Epidermal melanocyte (primary cell): Measurements from ENCODE around the gene OR1D2.
"Not testable (repeated sequence)": the region's sequence is repeated elsewhere in the genome, so short reads cannot be mapped to it uniquely, and the experiment has no call there.

ENCODE experiments used
- DNase-seq: peaks from one replicate; pipeline ENCODE4 v3.0.0; 2011; ENCODE audit warnings: low spot score; ENCODE audit not compliant: insufficient read length

Gene OR1D2

GRCh38 chr17:3104322-3104721, at the start of gene OR1D2:
OR1D2 (minus strand) TSS chr17:3104422; CDS start chr17:3092996, 11,426 bp downstream.
- no peak for DNase-seq

- DNase-seq = not testable (repeated sequence)
Observed at GRCh38 chr17:3137494-3137893, 33.3 kb upstream of the OR1D2 start.

- no peak for DNase-seq
Observed at GRCh38 chr17:3127451-3127850, 23.2 kb upstream of the OR1D2 start, which contains the start of gene OR1G1. OR1G1 (minus strand) TSS chr17:3127551; CDS start chr17:3127551, 0 bp downstream.

GRCh38 chr17:3073850-3074249, 30.4 kb downstream of the OR1D2 start:
- DNase-seq = not testable (repeated sequence)

- not testable (repeated sequence) for DNase-seq
Observed at GRCh38 chr17:3065192-3065591, 39.0 kb downstream of the OR1D2 start.

- not testable (repeated sequence) for DNase-seq
Observed at GRCh38 chr17:3063507-3063906, 40.7 kb downstream of the OR1D2 start, which contains the start of gene OR1D5. OR1D5 (minus strand) TSS chr17:3063607; CDS start chr17:3063607, 0 bp downstream.

GRCh38 chr17:3062824-3063377, 41.3 kb downstream of the OR1D2 start:
- DNase-seq = not testable (repeated sequence)

- not testable (repeated sequence) for DNase-seq
Observed at GRCh38 chr17:3054868-3055267, 49.4 kb downstream of the OR1D2 start.

GRCh38 chr17:3049705-3050295, 54.4 kb downstream of the OR1D2 start:
- no peak for DNase-seq

GRCh38 chr17:3048727-3049471, 55.3 kb downstream of the OR1D2 start:
- DNase-seq = peak; percentile 87

- no peak for DNase-seq
Observed at GRCh38 chr17:3046753-3047152, 57.5 kb downstream of the OR1D2 start.

GRCh38 chr17:3043737-3044365, 60.4 kb downstream of the OR1D2 start:
- no peak for DNase-seq

- DNase-seq = no peak
Observed at GRCh38 chr17:3040882-3041281, 63.3 kb downstream of the OR1D2 start.

- no peak for DNase-seq
Observed at GRCh38 chr17:3039736-3040135, 64.5 kb downstream of the OR1D2 start.

GRCh38 chr17:3038941-3039340, 65.3 kb downstream of the OR1D2 start:
- DNase-seq = no peak
